GM12878 (cell line): ENCODE data around the gene STON2. TPM values are rescaled to one million over a fixed set of nuclear protein-coding genes. Genes with fewer than 3 reads are reported as not detected.

Source experiments
- ATAC-seq: fragments of 200-7000 bp; cut with Tn5 transposase; 3 replicates; pipeline ENCODE4 v1.9.1; 2020; ENCODE audit warnings: mild to moderate bottlenecking, moderate library complexity
- BruUV-seq: library from RNA; stranded (reverse); fragments of 400-500 nt; replicated peaks from 2 replicates; lab custom pipeline; 2021; lab: Mats Ljungman, UMichigan
- CTCF ChIA-PET: fragments of 300-600 bp; sonication (Branson Sonifier 250); formaldehyde crosslinking; extraction: SDS; loops from one replicate; lab custom pipeline; 2021; ENCODE audit warnings: inconsistent platforms; lab: Yijun Ruan, JAX
- POLR2A ChIA-PET: fragments of 350-600 bp; formaldehyde crosslinking; extraction: SDS; loops from one replicate; lab custom pipeline; 2021; ENCODE audit warnings: inconsistent platforms; lab: Charles Lee
- RAD21 ChIA-PET: fragments of 300-600 bp; sonication (Branson Sonifier 250); formaldehyde crosslinking; loops from one replicate; lab custom pipeline; 2023; ENCODE audit warnings: antibody characterized with exemption; ENCODE audit not compliant: unreplicated experiment; lab: Charles Lee
- SMC1A ChIA-PET: fragments of 300-600 bp; sonication (Branson Sonifier 250); formaldehyde crosslinking; loops from one replicate; lab custom pipeline; 2023; ENCODE audit not compliant: unreplicated experiment, uncharacterized antibody; lab: Charles Lee
- DNase-seq: peaks from one replicate; pipeline ENCODE4 v3.0.0-alpha.2; 2011; ENCODE audit warnings: low read depth, low spot score
- FAIRE-seq: peaks from 3 replicates; lab custom pipeline; 2011; peaks lifted over from hg19 to GRCh38; lab: Jason Lieb, UNC
- H2AFZ ChIP-seq: 2 replicates; pipeline ENCODE4 v1.6.0; 2011; ENCODE audit warnings: low read depth, low read length, control low read depth; ENCODE audit not compliant: control insufficient read depth
- H3K27ac ChIP-seq: 2 replicates; pipeline ENCODE4 v1.5.1; 2011; ENCODE audit warnings: control low read depth; ENCODE audit not compliant: control insufficient read depth, insufficient read depth
- H3K27me3 ChIP-seq, 2 experiments: replicated peaks in 1 of 2; 2 replicates each; pipeline versions ENCODE4 v1.6.0 to v1.6.1; 2011; ENCODE audit warnings: low read length in 1 of 2; ENCODE audit not compliant: control insufficient read depth in 2 of 2, insufficient read depth in 2 of 2
- H3K36me3 ChIP-seq, 2 experiments: 2 replicates each; pipeline ENCODE4 v1.5.1; 2011; ENCODE audit warnings: low read length in 1 of 2; ENCODE audit not compliant: control insufficient read depth in 2 of 2, insufficient read depth in 2 of 2
- H3K4me1 ChIP-seq: 2 replicates; pipeline ENCODE4 v1.6.1; 2011; ENCODE audit warnings: mild to moderate bottlenecking, low read length, moderate library complexity, mixed read lengths; ENCODE audit not compliant: control insufficient read depth, insufficient read depth
- H3K4me2 ChIP-seq: 2 replicates; pipeline ENCODE4 v1.6.0; 2011; ENCODE audit warnings: control low read depth; ENCODE audit not compliant: control insufficient read depth, insufficient read depth
- H3K4me3 ChIP-seq: fragments of 200-600 bp; sonication (generic); 2 replicates; pipeline ENCODE4 v1.5.1; 2016
- H3K79me2 ChIP-seq: 2 replicates; pipeline ENCODE4 v1.6.0; 2011; ENCODE audit warnings: low read length; ENCODE audit not compliant: control insufficient read depth, insufficient read depth
- H3K9ac ChIP-seq: 2 replicates; pipeline ENCODE4 v1.8.0; 2011; ENCODE audit warnings: low read length, control low read depth, mixed read lengths; ENCODE audit not compliant: control insufficient read depth, insufficient read depth
- H3K9me3 ChIP-seq: replicated peaks from 3 replicates; pipeline ENCODE4 v1.5.1; 2011; ENCODE audit warnings: mild to moderate bottlenecking, low read length; ENCODE audit not compliant: control insufficient read depth, insufficient read depth
- H4K20me1 ChIP-seq: 2 replicates; pipeline ENCODE4 v1.6.0; 2011; ENCODE audit not compliant: control insufficient read depth, insufficient read depth
- CBX5 ChIP-seq: sonication (generic); IDR thresholded peaks from 2 replicates; pipeline ENCODE4 v1.6.1; 2016; ENCODE audit warnings: low read depth, moderate library complexity, mild to moderate bottlenecking, inconsistent platforms
- HDAC2 ChIP-seq: fragments of 200-600 bp; sonication (generic); IDR thresholded peaks from 2 replicates; pipeline ENCODE4 v1.6.1; 2017
- JUNB ChIP-seq: IDR thresholded peaks from 2 replicates; pipeline ENCODE4 v1.6.1; 2016; ENCODE audit warnings: antibody characterized with exemption, mild to moderate bottlenecking
- MAX ChIP-seq: IDR thresholded peaks from 2 replicates; pipeline ENCODE4 v1.6.1; 2012; ENCODE audit warnings: low read depth, low read length, improper control_type of control experiment
- MEF2B ChIP-seq: fragments of 450-650 bp; IDR thresholded peaks from 2 replicates; pipeline ENCODE4 v1.6.1; 2018; ENCODE audit warnings: mild to moderate bottlenecking, moderate library complexity; ENCODE audit not compliant: partially characterized antibody, poor library complexity, severe bottlenecking
- NFIC ChIP-seq: IDR thresholded peaks from 2 replicates; pipeline ENCODE4 v1.6.1; 2012; ENCODE audit warnings: low read depth, mild to moderate bottlenecking, inconsistent platforms, low read length, moderate library complexity
- POLR2AphosphoS2 ChIP-seq: IDR thresholded peaks from 2 replicates; pipeline ENCODE4 v1.6.1; 2011; ENCODE audit warnings: low read depth, mild to moderate bottlenecking, low read length, improper control_type of control experiment, moderate library complexity
- SMC3 ChIP-seq: IDR thresholded peaks from 2 replicates; pipeline ENCODE4 v1.6.1; 2011; ENCODE audit warnings: low read length, improper control_type of control experiment, borderline replicate concordance
- STAT3 ChIP-seq: IDR thresholded peaks from 2 replicates; pipeline ENCODE4 v1.6.1; 2011; ENCODE audit warnings: low read depth, low read length, improper control_type of control experiment
- TBL1XR1 ChIP-seq: IDR thresholded peaks from 2 replicates; pipeline ENCODE4 v1.6.1; 2012; ENCODE audit warnings: low read depth, low read length, improper control_type of control experiment
- TCF7 ChIP-seq: IDR thresholded peaks from 2 replicates; pipeline ENCODE4 v1.6.1; 2014; ENCODE audit warnings: antibody characterized with exemption, borderline replicate concordance
- WRNIP1 ChIP-seq: IDR thresholded peaks from 2 replicates; pipeline ENCODE4 v1.6.1; 2011; ENCODE audit warnings: low read depth, low read length, improper control_type of control experiment, borderline replicate concordance
- ZBTB4 ChIP-seq: fragments of 450-650 bp; formaldehyde crosslinking; IDR thresholded peaks from 2 replicates; pipeline ENCODE4 v1.4.0; 2022; ENCODE audit warnings: mild to moderate bottlenecking, moderate library complexity
- ZNF274 ChIP-seq: IDR thresholded peaks from one replicate; pipeline ENCODE4 v1.8.0; 2011; ENCODE audit not compliant: insufficient read length, insufficient read depth
- WGBS: methylation state at CpG from one replicate; pipeline ENCODE4 v1.1.6; 2016; ENCODE audit warnings: low lambda C conversion rate; ENCODE audit not compliant: insufficient replicate concordance, insufficient coverage; ENCODE audit errors: missing lambda C conversion rate; 5-methylcytosine and 5-hydroxymethylcytosine counted together
- in situ Hi-C: fragments of 300-500 bp; cut with MboI; formaldehyde crosslinking; loops from 9 replicates; pipeline ENCODE4 v1.14.3; 2018; ENCODE audit warnings: mixed read lengths
- intact Hi-C: fragments of 100-400 bp; cut with micrococcal nuclease; formaldehyde crosslinking; loops from one replicate; pipeline ENCODE4 v1.14.2; 2022; ENCODE audit not compliant: unreplicated experiment
- polyA plus RNA-seq, 11 experiments: library from polyadenylated mRNA; depleted of rRNA in 4 of 11; unstranded in 6 of 11; stranded (reverse) in 5 of 11; fragments of >200 nt; fragmentation: Nextera tagmentation in 4 of 11; fragmentation: Illumina TruSeq in 1 of 11; extraction: Ambion mirVana in 4 of 11; extraction: Trizol in 1 of 11; gene quantifications; 1 replicate in 1 of 11; 2 replicates in 10 of 11; pipeline versions ENCODE4 v1.2.1 to v1.2.3, GENCODE V29; 2011 to 2016; ENCODE audit warnings: inconsistent platforms in 2 of 11, missing spikeins in 2 of 11, low read depth in 1 of 11
- total RNA-seq, 4 experiments: library from RNA; depleted of rRNA in 3 of 4; stranded (reverse); fragments of >200 nt in 3 of 4; fragmentation: Illumina TruSeq in 1 of 4; extraction: Trizol in 1 of 4; gene quantifications; 2 replicates each; pipeline versions ENCODE4 v1.2.1 to v1.2.3, GENCODE V29; 2013 to 2021

The STON2 gene
- total and polyA plus RNA-seq, 10 of the 15 experiments (the other 5 are each of a cell fraction or from before 2014, with no cell fraction given), result 0.03 to 0.13 (median 0.03) TPM; not detected in 7

GRCh38 chr14:81295958-81296923 lies 103.9 kb downstream of the STON2 start:
- intact Hi-C loops, result no loop called here

More at GRCh38 chr14:81295958-81296923, 103.9 kb downstream of the STON2 start:
- no peak overlapping the region for H2AFZ ChIP-seq
- H3K27me3 ChIP-seq, result no peaks in the 10 kb centered on the region
- no peak for TF ChIP-seq TBL1XR1
- TF ChIP-seq JUNB, result no peak
- no peak for TF ChIP-seq ZNF274
- no peak for TF ChIP-seq WRNIP1
- TF ChIP-seq STAT3, result no peak
- no peak for TF ChIP-seq ZBTB4 (CRISPR knock-in tag)
- no peak for TF ChIP-seq NFIC
- no peak for TF ChIP-seq SMC3
- TF ChIP-seq MEF2B, result no peak
- TF ChIP-seq TCF7, result no peak
- no peak for TF ChIP-seq CBX5
- no peak for TF ChIP-seq MAX
- no peak for TF ChIP-seq POLR2AphosphoS2
- no peak for TF ChIP-seq HDAC2
- TF ChIP-seq, all 136 proteins: peak for 0
- CTCF ChIA-PET, result interaction anchor here (0.5 to 1.2 kb wide), 3 partner anchors 27 to 168 kb away, joined by 3 to 4 read pairs (median 3); no protein-coding TSS in a partner anchor
- Histone ChIP-seq H3K27ac (no peak overlapping the region), H3K4me3 (no peak overlapping the region), H3K36me3 (no peaks in the 10 kb centered on the region), H4K20me1 (no peaks in the 10 kb centered on the region), H3K4me2 (no peak overlapping the region), H3K9me3 (no peaks in the 10 kb centered on the region), H3K9ac (no peak overlapping the region), H3K4me1 (no peaks in the 10 kb centered on the region), H3K79me2 (no peaks in the 10 kb centered on the region)
- in situ Hi-C loops, result no loop called here
- 30% methylated on average over 4 of the region's 4 CpGs for WGBS
- SMC1A ChIA-PET, result interaction anchor here (0.8 kb wide), 1 partner anchor 9 kb away, joined by 3 read pairs; no protein-coding TSS in a partner anchor
- no peak for FAIRE-seq
- no peak for DNase-seq
- ATAC-seq, result no peak
- RAD21 ChIA-PET, result no interaction called here
- BruUV-seq, result no TSS peak
- POLR2A ChIA-PET, result no interaction called here
